BE2C (cell line): ENCODE results near the gene DDX17.

ENCODE experiments used
- DNase-seq: peaks from one replicate; pipeline ENCODE4 v3.0.0-alpha.2; 2020
- H3K27me3 ChIP-seq: fragments of 250-450 bp; sonication (Bioruptor Pico); 2 replicates; pipeline ENCODE4 v1.5.1; 2020; ENCODE audit warnings: mild to moderate bottlenecking
- H3K36me3 ChIP-seq: fragments of 250-450 bp; sonication (Bioruptor Pico); 2 replicates; pipeline ENCODE4 v1.5.1; 2020; ENCODE audit warnings: mild to moderate bottlenecking
- H3K4me1 ChIP-seq: fragments of 250-450 bp; sonication (Bioruptor Pico); 2 replicates; pipeline ENCODE4 v1.5.1; 2020
- H3K4me3 ChIP-seq: 2 replicates; pipeline ENCODE4 v1.5.1; 2011; ENCODE audit warnings: low read depth, low read length
- H3K9me3 ChIP-seq: fragments of 250-450 bp; sonication (Bioruptor Pico); 2 replicates; pipeline ENCODE4 v1.5.1; 2020
- TF ChIP-seq, protein P1 (sequence below): IDR thresholded peaks from 2 replicates; pipeline ENCODE4 v1.5.1; 2012; ENCODE audit warnings: mild to moderate bottlenecking, low read depth, low read length

DDX17 gene

DNA sequence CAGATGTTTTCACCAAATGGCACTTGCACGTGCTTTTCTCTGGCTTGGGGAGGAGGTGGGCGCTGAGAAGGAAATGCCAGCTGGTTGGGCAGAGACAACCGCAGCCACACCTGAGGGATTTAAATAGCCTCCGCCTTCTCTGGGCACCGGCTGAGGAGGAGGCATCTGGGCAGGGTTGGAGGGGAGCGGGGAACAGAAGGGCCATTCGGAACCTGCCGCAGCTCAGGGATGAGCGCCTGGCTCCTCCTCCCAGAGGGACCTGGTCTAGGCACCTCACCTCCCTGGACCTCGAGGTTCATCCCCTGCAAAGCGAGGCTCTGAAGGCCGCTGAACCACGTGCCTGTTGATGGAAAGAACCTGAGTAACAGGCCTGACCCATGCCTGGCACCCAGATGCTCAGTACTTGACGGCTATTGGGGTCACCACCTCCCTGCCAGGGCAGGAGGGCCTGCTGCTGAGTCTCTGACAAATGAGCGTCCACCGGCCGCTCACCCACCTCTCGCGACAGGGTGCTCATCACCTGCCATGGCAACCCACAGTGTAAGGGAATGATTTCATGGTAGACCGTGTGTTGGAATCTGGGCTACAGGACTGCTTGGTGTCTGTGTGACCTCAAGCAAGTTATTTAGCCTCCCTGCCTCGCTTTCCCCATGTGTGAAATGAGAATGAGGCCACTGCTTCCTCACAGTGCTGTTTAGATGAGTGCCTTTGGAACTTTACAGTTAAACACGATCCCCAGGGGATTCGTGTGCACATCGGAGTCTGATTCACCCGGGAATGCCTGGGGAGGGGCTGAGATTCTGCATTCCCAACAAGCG is 40.2 kb downstream of the DDX17 start:
- Histone ChIP-seq H3K36me3 (no peaks in the 10 kb centered on the region), H3K27me3 (no peaks in the 10 kb centered on the region), H3K4me1 (no peaks in the 10 kb centered on the region), H3K4me3 (no peak overlapping the region), H3K9me3 (no peaks in the 10 kb centered on the region)
- TF ChIP-seq, protein P1, sequence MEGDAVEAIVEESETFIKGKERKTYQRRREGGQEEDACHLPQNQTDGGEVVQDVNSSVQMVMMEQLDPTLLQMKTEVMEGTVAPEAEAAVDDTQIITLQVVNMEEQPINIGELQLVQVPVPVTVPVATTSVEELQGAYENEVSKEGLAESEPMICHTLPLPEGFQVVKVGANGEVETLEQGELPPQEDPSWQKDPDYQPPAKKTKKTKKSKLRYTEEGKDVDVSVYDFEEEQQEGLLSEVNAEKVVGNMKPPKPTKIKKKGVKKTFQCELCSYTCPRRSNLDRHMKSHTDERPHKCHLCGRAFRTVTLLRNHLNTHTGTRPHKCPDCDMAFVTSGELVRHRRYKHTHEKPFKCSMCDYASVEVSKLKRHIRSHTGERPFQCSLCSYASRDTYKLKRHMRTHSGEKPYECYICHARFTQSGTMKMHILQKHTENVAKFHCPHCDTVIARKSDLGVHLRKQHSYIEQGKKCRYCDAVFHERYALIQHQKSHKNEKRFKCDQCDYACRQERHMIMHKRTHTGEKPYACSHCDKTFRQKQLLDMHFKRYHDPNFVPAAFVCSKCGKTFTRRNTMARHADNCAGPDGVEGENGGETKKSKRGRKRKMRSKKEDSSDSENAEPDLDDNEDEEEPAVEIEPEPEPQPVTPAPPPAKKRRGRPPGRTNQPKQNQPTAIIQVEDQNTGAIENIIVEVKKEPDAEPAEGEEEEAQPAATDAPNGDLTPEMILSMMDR: no peak
- no peak for DNase-seq

DNA sequence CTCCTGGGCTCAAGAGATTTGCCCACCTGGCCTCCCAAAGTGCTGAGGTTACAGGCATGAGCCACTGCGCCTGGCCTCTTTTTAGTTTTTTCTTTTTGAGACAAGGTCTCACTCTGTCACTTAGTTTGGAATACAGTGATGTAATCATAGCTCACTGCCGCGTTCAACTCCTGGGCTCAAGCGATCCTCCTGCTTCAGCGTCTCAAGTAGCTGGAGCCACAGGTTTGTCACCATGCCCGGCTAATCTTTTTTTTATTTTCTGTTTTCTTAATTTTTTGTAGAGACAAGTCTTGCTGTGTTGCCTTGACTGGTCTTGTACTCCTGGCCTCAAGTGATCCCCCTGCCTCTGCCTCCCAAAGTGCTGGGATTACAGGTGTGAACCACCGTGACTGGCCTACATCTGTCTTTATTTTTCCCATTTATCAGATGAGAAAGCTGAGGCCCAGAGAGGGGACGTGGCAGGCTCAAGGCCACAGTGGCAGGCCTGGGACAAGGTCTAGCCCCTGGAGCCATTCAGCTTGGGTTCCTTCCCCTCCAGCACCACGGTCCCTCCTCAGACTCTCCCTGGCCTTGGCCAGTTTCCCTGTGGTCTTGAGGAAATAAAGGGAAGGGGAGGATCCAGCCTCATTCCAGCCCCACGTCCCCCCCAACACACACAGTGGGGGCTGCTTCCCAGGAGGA is 41.0 kb downstream of the DDX17 start:
- H3K27me3 ChIP-seq: peaks cover 5% of the 10 kb centered on the region
- H3K4me1 ChIP-seq: no peaks in the 10 kb centered on the region
- DNase-seq: no peak
- no peaks in the 10 kb centered on the region for H3K36me3 ChIP-seq
- no peak overlapping the region for H3K4me3 ChIP-seq
- no peaks in the 10 kb centered on the region for H3K9me3 ChIP-seq
- TF ChIP-seq, protein P1: no peak

DNA sequence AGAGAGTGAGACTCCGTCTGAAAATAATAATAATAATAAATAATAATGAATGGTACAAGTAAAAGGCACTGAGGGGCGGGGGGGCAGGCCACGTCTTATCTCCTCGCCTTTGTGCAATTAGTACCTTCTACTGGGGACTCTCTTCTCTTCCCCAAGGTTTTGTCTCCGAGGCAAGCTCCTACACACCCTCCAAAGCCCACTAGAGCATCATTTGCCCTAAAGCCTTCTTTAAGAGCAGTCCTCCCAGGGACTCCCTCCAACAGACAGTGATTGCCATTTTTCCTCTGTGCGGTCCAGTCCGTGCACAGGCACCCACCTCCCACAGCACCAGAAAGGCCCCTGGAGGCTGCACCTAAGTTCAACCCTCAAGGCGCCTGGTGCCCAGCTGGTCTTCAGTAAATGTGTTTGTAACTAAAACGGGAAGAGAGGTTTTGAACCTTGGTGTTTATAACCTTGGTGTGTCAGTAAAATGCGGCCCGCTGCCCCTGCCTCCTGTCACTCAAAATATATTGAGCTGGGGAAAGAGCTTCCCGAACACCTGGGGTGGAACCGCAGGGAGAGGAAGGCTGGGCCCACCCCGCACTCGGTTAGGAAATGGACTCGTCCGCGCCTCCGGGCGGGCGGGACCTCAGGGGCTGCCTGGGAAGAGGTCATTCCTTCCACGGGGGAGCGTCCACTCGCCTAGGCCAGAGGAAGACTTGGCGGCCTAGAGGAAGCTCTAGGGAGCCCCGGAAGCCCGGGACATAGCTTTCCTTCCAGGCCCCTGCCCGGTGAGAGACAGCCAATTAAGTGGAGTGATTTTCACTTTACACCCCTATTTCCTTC is 42.9 kb downstream of the DDX17 start:
- TF ChIP-seq, protein P1: no peak
- H3K36me3 ChIP-seq: no peaks in the 10 kb centered on the region
- DNase-seq: no peak
- peaks cover 19% of the 10 kb centered on the region for H3K27me3 ChIP-seq
- H3K4me3 ChIP-seq: no peak overlapping the region
- H3K9me3 ChIP-seq: no peaks in the 10 kb centered on the region
- H3K4me1 ChIP-seq: no peaks in the 10 kb centered on the region

DNA sequence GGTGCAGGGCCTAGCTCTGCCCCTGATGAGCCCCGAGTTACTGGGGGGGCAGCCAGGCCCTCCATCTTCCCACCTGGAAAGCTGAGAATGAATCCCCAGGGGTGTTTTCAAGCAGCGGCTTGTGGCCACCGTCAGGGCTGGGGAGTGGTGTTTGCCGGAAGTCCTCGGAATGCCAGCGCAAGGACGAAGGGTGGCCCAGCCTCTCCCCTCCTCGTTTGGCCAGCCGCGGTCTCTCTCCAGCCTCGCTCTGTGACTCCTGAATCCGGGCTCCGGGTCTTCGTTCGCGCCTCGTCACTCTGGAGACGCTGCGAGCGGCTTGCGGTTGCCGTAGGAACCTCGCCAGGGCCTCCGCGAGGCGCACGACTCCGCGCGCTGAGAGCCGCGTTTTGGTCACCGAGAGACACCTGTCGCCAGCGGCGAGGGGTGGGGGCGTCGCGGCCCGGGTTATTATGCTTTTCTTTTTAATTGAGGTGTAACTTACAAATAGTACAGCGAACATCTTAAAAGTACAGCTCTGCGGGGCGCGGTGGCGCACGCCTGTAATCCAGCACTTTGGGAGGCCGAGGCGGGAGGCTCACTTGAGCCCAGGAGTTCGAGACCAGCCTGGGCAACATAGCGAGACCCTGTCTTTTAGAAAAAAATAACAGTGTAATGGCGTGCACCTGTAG is 44.6 kb downstream of the DDX17 start:
- peak; percentile 91 for DNase-seq
- no peaks in the 10 kb centered on the region for H3K4me1 ChIP-seq
- peaks cover 19% of the 10 kb centered on the region for H3K27me3 ChIP-seq
- H3K9me3 ChIP-seq: no peaks in the 10 kb centered on the region
- peak overlapping the region; percentile 27; the same call in 1 of the 2 replicates for H3K4me3 ChIP-seq
- H3K36me3 ChIP-seq: no peaks in the 10 kb centered on the region
- TF ChIP-seq, protein P1: no peak

DNA sequence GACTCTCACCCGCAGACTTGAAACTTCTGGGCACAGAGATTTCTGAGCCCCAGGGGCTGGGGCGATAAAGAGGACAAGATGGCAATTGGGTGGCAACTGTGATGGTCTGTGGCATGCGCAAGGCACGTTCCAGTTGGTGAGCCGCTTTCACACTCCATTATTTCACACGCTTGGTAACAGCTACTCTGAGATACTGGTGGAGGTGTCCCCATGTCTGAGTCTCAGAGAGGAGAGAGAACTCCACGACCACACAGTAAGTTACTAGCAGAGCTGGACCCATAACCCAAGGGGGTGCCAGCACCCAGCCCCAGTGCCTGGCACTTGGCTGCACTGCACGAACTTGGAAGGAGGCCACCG is 45.1 kb downstream of the DDX17 start:
- Histone ChIP-seq H3K4me3 (peak overlapping the region; percentile 27; the same call in 1 of the 2 replicates), H3K9me3 (no peaks in the 10 kb centered on the region), H3K4me1 (no peaks in the 10 kb centered on the region), H3K27me3 (peaks cover 24% of the 10 kb centered on the region), H3K36me3 (no peaks in the 10 kb centered on the region)
- DNase-seq: no peak
- TF ChIP-seq, protein P1: no peak
